ENCODE data around the gene IRF4.
"Not testable (repeated sequence)": the region's sequence is repeated elsewhere in the genome, so short reads cannot be mapped to it uniquely, and the experiment has no call there.

IRF4 gene

GRCh38 chr6:421211-421610, 29.7 kb downstream of the IRF4 start:
- DNase-seq (ENCODE audit: insufficient read length, low spot score): no peak
- FAIRE-seq: no peak
- TF ChIP-seq CTCF (IDR thresholded peaks at IDR 0.05; ENCODE audit: insufficient read depth, missing control alignments): no peak

GRCh38 chr6:422433-423054, 31.0 kb downstream of the IRF4 start:
- no peak for FAIRE-seq
- DNase-seq (ENCODE audit: insufficient read length, low spot score): no peak
- TF ChIP-seq CTCF (IDR thresholded peaks at IDR 0.05; ENCODE audit: insufficient read depth, missing control alignments): no peak

- DNase-seq (ENCODE audit: insufficient read length, low spot score) (no peak), FAIRE-seq (no peak)
- TF ChIP-seq CTCF (IDR thresholded peaks at IDR 0.05; ENCODE audit: insufficient read depth, missing control alignments): no peak
Measured at GRCh38 chr6:423055-423798, 31.7 kb downstream of the IRF4 start.

GRCh38 chr6:423799-424345, 32.3 kb downstream of the IRF4 start:
- TF ChIP-seq CTCF (IDR thresholded peaks at IDR 0.05; ENCODE audit: insufficient read depth, missing control alignments): no peak
- DNase-seq (ENCODE audit: insufficient read length, low spot score) (no peak), FAIRE-seq (no peak)

GRCh38 chr6:424741-425417, 33.3 kb downstream of the IRF4 start:
- no peak for TF ChIP-seq CTCF (IDR thresholded peaks at IDR 0.05; ENCODE audit: insufficient read depth, missing control alignments)
- FAIRE-seq (no peak), DNase-seq (ENCODE audit: insufficient read length, low spot score) (no peak)

- DNase-seq (ENCODE audit: insufficient read length, low spot score); FAIRE-seq: not testable (repeated sequence)
Measured at GRCh38 chr6:425418-425788, 33.9 kb downstream of the IRF4 start.

GRCh38 chr6:426198-426738, 34.7 kb downstream of the IRF4 start:
- not testable (repeated sequence) for DNase-seq (ENCODE audit: insufficient read length, low spot score); FAIRE-seq

All from D721Med (cell line).